Measurements from ENCODE around the gene TDRD12.

- TF ChIP-seq CTCF (IDR thresholded peaks at IDR 0.05): no peak
- TF ChIP-seq ZFX (IDR thresholded peaks at IDR 0.05; ENCODE audit: borderline replicate concordance): no peak
Measured at GRCh38 chr19:32720216-32720935, 809 bp downstream of the TDRD12 start.
